ENCODE data around the gene GASK1B. TPM values are rescaled to one million over a fixed set of nuclear protein-coding genes. Genes with fewer than 3 reads are reported as not detected.

Gene GASK1B
- total RNA-seq (ENCODE audit: unreplicated experiment), result 0.07 TPM
- long read RNA-seq, result 0 reads

GRCh38 chr4:158172261-158173258 lies at the start of gene GASK1B:
TSS of gene GASK1B (minus strand) at chr4:158173025. CDS start at chr4:158171375, 1,650 bp downstream.
- Mint-ChIP-seq H3K27me3 (ENCODE audit: unreplicated experiment) (peaks cover 1% of the 10 kb centered on the region), H3K4me3 (ENCODE audit: unreplicated experiment) (no peak within 1 kb of the TSS), H3K4me1 (ENCODE audit: low read depth, unreplicated experiment) (peaks cover 2% of the 10 kb centered on the region), H3K9me3 (ENCODE audit: unreplicated experiment) (no peaks in the 10 kb centered on the region), H3K36me3 (ENCODE audit: unreplicated experiment) (no peaks in the 10 kb centered on the region), H3K27ac (ENCODE audit: unreplicated experiment) (no peak within 1 kb of the TSS)
- peak; percentile 45 for TF ChIP-seq CTCF (IDR thresholded peaks at IDR 0.05; ENCODE audit: partially characterized antibody, unreplicated experiment)
- no peak for DNase-seq

- no peak overlapping the region for H3K27ac Mint-ChIP-seq (ENCODE audit: unreplicated experiment)
- no peaks in the 10 kb centered on the region for H3K27me3 Mint-ChIP-seq (ENCODE audit: unreplicated experiment)
Measured at GRCh38 chr4:158219623-158220022, 46.8 kb upstream of the GASK1B start.

GRCh38 chr4:158217763-158218162 lies 44.9 kb upstream of the GASK1B start:
- Mint-ChIP-seq H3K4me3 (ENCODE audit: unreplicated experiment) (no peak overlapping the region), H3K27me3 (ENCODE audit: unreplicated experiment) (no peaks in the 10 kb centered on the region), H3K36me3 (ENCODE audit: unreplicated experiment) (no peaks in the 10 kb centered on the region), H3K9me3 (ENCODE audit: unreplicated experiment) (no peaks in the 10 kb centered on the region), H3K27ac (ENCODE audit: unreplicated experiment) (no peak overlapping the region), H3K4me1 (ENCODE audit: low read depth, unreplicated experiment) (no peaks in the 10 kb centered on the region)
- no peak for TF ChIP-seq CTCF (IDR thresholded peaks at IDR 0.05; ENCODE audit: partially characterized antibody, unreplicated experiment)
- no peak for DNase-seq

More at GRCh38 chr4:158219623-158220022, 46.8 kb upstream of the GASK1B start:
- TF ChIP-seq CTCF (IDR thresholded peaks at IDR 0.05; ENCODE audit: partially characterized antibody, unreplicated experiment), result no peak
- Mint-ChIP-seq H3K36me3 (ENCODE audit: unreplicated experiment) (no peaks in the 10 kb centered on the region), H3K4me3 (ENCODE audit: unreplicated experiment) (no peak overlapping the region), H3K9me3 (ENCODE audit: unreplicated experiment) (no peaks in the 10 kb centered on the region), H3K4me1 (ENCODE audit: low read depth, unreplicated experiment) (no peaks in the 10 kb centered on the region)
- no peak for DNase-seq

GRCh38 chr4:158214856-158215255 lies 42.0 kb upstream of the GASK1B start:
- DNase-seq, result no peak
- H3K27ac Mint-ChIP-seq (ENCODE audit: unreplicated experiment), result no peak overlapping the region
- no peaks in the 10 kb centered on the region for H3K9me3 Mint-ChIP-seq (ENCODE audit: unreplicated experiment)
- H3K4me3 Mint-ChIP-seq (ENCODE audit: unreplicated experiment), result no peak overlapping the region
- H3K27me3 Mint-ChIP-seq (ENCODE audit: unreplicated experiment), result no peaks in the 10 kb centered on the region
- no peak for TF ChIP-seq CTCF (IDR thresholded peaks at IDR 0.05; ENCODE audit: partially characterized antibody, unreplicated experiment)
- H3K4me1 Mint-ChIP-seq (ENCODE audit: low read depth, unreplicated experiment), result no peaks in the 10 kb centered on the region
- no peaks in the 10 kb centered on the region for H3K36me3 Mint-ChIP-seq (ENCODE audit: unreplicated experiment)

- no peaks in the 10 kb centered on the region for H3K9me3 Mint-ChIP-seq (ENCODE audit: unreplicated experiment)
- H3K36me3 Mint-ChIP-seq (ENCODE audit: unreplicated experiment), result no peaks in the 10 kb centered on the region
- TF ChIP-seq CTCF (IDR thresholded peaks at IDR 0.05; ENCODE audit: partially characterized antibody, unreplicated experiment), result no peak
- H3K27ac Mint-ChIP-seq (ENCODE audit: unreplicated experiment), result no peak overlapping the region
- DNase-seq, result no peak
- H3K4me3 Mint-ChIP-seq (ENCODE audit: unreplicated experiment), result no peak overlapping the region
- H3K27me3 Mint-ChIP-seq (ENCODE audit: unreplicated experiment), result no peaks in the 10 kb centered on the region
- H3K4me1 Mint-ChIP-seq (ENCODE audit: low read depth, unreplicated experiment), result no peaks in the 10 kb centered on the region
Measured at GRCh38 chr4:158213466-158213865, 40.6 kb upstream of the GASK1B start.
